ENCODE data around the gene PCDHGA9. TPM values are rescaled to one million over a fixed set of nuclear protein-coding genes. Genes with fewer than 3 reads are reported as not detected.
"Not testable (repeated sequence)": the region's sequence is repeated elsewhere in the genome, so short reads cannot be mapped to it uniquely, and the experiment has no call there.

Gene PCDHGA9
- total RNA-seq, 2 experiments from 2014 or later, result not detected

GRCh38 chr5:141427783-141428426 is 25.3 kb downstream of the PCDHGA9 start:
- DNase-seq, result no peak
- peaks cover 29% of the 10 kb centered on the region for H3K9me3 Mint-ChIP-seq
- peaks cover 11% of the 10 kb centered on the region for H3K4me1 Mint-ChIP-seq
- ChIA-PET CTCF (interaction anchor here (1.8 kb wide), 1 partner anchor 130 kb away, joined by 4 read pairs; no protein-coding TSS in a partner anchor), POLR2A (no interaction called here)
- H3K27ac Mint-ChIP-seq, result no peak overlapping the region
- no peak overlapping the region for H3K4me3 Mint-ChIP-seq
- H3K27me3 Mint-ChIP-seq, result peaks cover 48% of the 10 kb centered on the region
- H3K36me3 Mint-ChIP-seq (ENCODE audit: low read depth), result peaks cover 13% of the 10 kb centered on the region

- POLR2A ChIA-PET, result no interaction called here
Observed at GRCh38 chr5:141430332-141431113, 27.9 kb downstream of the PCDHGA9 start, which contains the start of gene PCDHGA12. TSS of gene PCDHGA12 (plus strand) at chr5:141430507. CDS start at chr5:141430760, 253 bp downstream.

GRCh38 chr5:141431286-141431685 is 28.7 kb downstream of the PCDHGA9 start:
- ChIA-PET CTCF (interaction anchor here (0.7 to 3.3 kb wide), 9 partner anchors 10 to 133 kb away, joined by 3 to 22 read pairs (median 6); partner anchors contain the start of genes PCDHGA10, PCDHGA11, PCDHGB6 and PCDHGB7), POLR2A (no interaction called here)
- Mint-ChIP-seq H3K27me3 (peaks cover 37% of the 10 kb centered on the region), H3K27ac (peak overlapping the region; percentile 80), H3K4me1 (peaks cover 11% of the 10 kb centered on the region), H3K4me3 (peak overlapping the region; percentile 59), H3K36me3 (ENCODE audit: low read depth) (peaks cover 16% of the 10 kb centered on the region), H3K9me3 (peaks cover 31% of the 10 kb centered on the region)
- no peak for DNase-seq

More at GRCh38 chr5:141430332-141431113, 27.9 kb downstream of the PCDHGA9 start, which contains the start of gene PCDHGA12:
- Mint-ChIP-seq H3K27me3 (peaks cover 39% of the 10 kb centered on the region), H3K27ac (peak within 1 kb of the TSS; percentile 80), H3K4me3 (peak within 1 kb of the TSS; percentile 59), H3K9me3 (peaks cover 31% of the 10 kb centered on the region), H3K4me1 (peaks cover 11% of the 10 kb centered on the region), H3K36me3 (ENCODE audit: low read depth) (peaks cover 16% of the 10 kb centered on the region)
- CTCF ChIA-PET, result interaction anchor here (0.6 to 3.3 kb wide), 20 partner anchors 10 to 201 kb away, joined by 3 to 22 read pairs (median 4); partner anchors contain the start of genes PCDHGA10, PCDHGA11, PCDHGB6 and PCDHGB7
- peak; percentile 39 for DNase-seq

GRCh38 chr5:141432308-141432707 is 29.7 kb downstream of the PCDHGA9 start:
- CTCF ChIA-PET, result not testable (repeated sequence)

DNA sequence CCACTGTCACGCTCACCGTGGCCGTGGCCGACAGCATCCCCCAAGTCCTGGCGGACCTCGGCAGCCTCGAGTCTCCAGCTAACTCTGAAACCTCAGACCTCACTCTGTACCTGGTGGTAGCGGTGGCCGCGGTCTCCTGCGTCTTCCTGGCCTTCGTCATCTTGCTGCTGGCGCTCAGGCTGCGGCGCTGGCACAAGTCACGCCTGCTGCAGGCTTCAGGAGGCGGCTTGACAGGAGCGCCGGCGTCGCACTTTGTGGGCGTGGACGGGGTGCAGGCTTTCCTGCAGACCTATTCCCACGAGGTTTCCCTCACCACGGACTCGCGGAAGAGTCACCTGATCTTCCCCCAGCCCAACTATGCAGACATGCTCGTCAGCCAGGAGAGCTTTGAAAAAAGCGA is 30.1 kb downstream of the PCDHGA9 start:
- Mint-ChIP-seq H3K36me3 (ENCODE audit: low read depth) (peaks cover 16% of the 10 kb centered on the region), H3K4me1 (peaks cover 11% of the 10 kb centered on the region), H3K27me3 (peaks cover 37% of the 10 kb centered on the region), H3K9me3 (peaks cover 26% of the 10 kb centered on the region)
- CTCF ChIA-PET, DNase-seq, H3K4me3 Mint-ChIP-seq, H3K27ac Mint-ChIP-seq, POLR2A ChIA-PET: not testable (repeated sequence)

More at GRCh38 chr5:141432308-141432707, 29.7 kb downstream of the PCDHGA9 start:
- Mint-ChIP-seq H3K9me3 (peaks cover 26% of the 10 kb centered on the region), H3K36me3 (ENCODE audit: low read depth) (peaks cover 16% of the 10 kb centered on the region), H3K4me1 (peaks cover 11% of the 10 kb centered on the region), H3K27me3 (peaks cover 37% of the 10 kb centered on the region), H3K4me3 (peak overlapping the region; percentile 59)
- DNase-seq, H3K27ac Mint-ChIP-seq, POLR2A ChIA-PET: not testable (repeated sequence)

DNA sequence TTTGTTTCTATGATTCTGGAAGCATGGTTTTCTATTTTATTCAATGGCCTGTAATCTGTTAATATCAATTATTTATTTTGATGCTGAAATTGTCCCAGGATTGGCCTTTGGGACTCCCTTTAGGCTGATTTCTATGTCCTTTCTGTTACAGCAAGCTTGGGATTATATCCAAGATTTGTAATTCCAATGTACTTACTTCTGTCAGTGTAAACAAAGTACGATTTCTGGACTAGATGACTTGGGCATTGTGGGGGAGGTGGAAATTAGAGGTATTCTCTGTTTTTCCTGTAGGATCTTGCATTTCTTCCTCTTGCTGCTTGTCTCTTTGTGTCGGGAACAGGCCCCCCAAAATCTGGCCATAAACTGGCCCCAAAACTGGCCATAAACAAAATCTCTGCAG is 31.4 kb downstream of the PCDHGA9 start:
- Mint-ChIP-seq H3K4me1 (peaks cover 11% of the 10 kb centered on the region), H3K9me3 (peaks cover 21% of the 10 kb centered on the region), H3K36me3 (ENCODE audit: low read depth) (peaks cover 16% of the 10 kb centered on the region), H3K27ac (no peak overlapping the region), H3K4me3 (no peak overlapping the region), H3K27me3 (peaks cover 33% of the 10 kb centered on the region)
- POLR2A ChIA-PET, result no interaction called here
- CTCF ChIA-PET, result interaction anchor here (0.7 kb wide), 1 partner anchor 158 kb away, joined by 4 read pairs; no protein-coding TSS in a partner anchor
- DNase-seq, result no peak

DNA sequence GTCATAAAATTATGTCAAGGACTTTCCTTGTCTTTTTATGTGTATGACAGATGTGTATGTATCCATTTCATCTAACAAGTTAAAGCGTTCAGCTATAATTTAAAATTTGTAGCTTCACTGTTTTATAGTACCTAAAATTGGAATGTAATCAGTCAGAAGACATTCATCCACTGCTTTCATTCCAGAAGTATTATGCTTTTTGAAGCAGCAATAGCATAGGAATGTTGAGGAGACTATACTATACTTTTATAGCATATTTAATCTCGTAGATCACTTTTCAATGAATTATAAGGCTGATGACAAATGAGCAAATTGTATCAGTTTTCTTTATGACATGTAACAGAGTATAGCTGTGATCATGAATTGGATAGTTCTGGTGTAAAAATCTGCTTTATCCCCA is 34.6 kb downstream of the PCDHGA9 start:
- DNase-seq, result no peak
- Mint-ChIP-seq H3K27ac (no peak overlapping the region), H3K36me3 (ENCODE audit: low read depth) (peaks cover 6% of the 10 kb centered on the region), H3K9me3 (peaks cover 4% of the 10 kb centered on the region), H3K27me3 (peaks cover 13% of the 10 kb centered on the region), H3K4me3 (no peak overlapping the region), H3K4me1 (peaks cover under 1% of the 10 kb centered on the region)
- ChIA-PET POLR2A (no interaction called here), CTCF (no interaction called here)

GRCh38 chr5:141439411-141440141 is 37.0 kb downstream of the PCDHGA9 start:
- Mint-ChIP-seq H3K4me1 (no peaks in the 10 kb centered on the region), H3K36me3 (ENCODE audit: low read depth) (no peaks in the 10 kb centered on the region), H3K27ac (no peak overlapping the region), H3K9me3 (no peaks in the 10 kb centered on the region), H3K4me3 (no peak overlapping the region), H3K27me3 (peaks cover 5% of the 10 kb centered on the region)
- no peak for DNase-seq
- ChIA-PET POLR2A (interaction anchor here (0.7 kb wide), 1 partner anchor 75 kb away, joined by 3 read pairs; no protein-coding TSS in a partner anchor), CTCF (no interaction called here)

GRCh38 chr5:141440341-141440740 is 37.8 kb downstream of the PCDHGA9 start:
- H3K4me1 Mint-ChIP-seq, result no peaks in the 10 kb centered on the region
- no peak overlapping the region for H3K4me3 Mint-ChIP-seq
- POLR2A ChIA-PET, result interaction anchor here (0.7 kb wide), 1 partner anchor 76 kb away, joined by 3 read pairs; no protein-coding TSS in a partner anchor
- H3K9me3 Mint-ChIP-seq, result no peaks in the 10 kb centered on the region
- DNase-seq, result no peak
- CTCF ChIA-PET, result no interaction called here
- peaks cover 4% of the 10 kb centered on the region for H3K27me3 Mint-ChIP-seq
- no peak overlapping the region for H3K27ac Mint-ChIP-seq
- H3K36me3 Mint-ChIP-seq (ENCODE audit: low read depth), result no peaks in the 10 kb centered on the region

DNA sequence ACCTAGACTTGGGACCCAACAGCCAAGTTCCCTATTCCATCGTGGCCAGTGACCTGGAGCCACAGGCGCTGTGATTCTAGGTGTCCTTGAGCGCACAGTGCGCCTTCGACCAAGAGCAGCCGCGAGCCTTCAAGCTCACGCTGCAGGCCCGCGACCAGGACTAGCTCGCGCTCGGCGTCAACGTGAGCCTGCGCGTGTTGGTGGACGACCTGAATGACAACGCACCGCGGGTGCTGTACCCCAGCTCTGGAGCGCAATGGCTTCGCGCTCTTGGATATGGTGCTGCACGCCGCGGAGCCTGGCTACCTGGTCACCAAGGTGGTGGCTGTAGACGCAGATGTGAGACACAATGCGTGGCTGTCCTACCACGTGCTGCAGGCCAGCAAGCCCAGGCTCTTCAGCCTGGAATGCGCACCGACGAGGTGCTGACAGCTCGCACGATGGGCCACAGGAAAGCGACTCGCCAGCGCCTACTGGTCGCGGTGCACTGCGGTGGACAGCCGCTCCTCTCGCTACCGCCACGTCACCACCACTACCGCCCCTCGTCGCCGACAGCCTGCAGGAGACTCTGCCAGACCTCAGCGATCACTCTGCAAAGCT is 39.1 kb downstream of the PCDHGA9 start:
- no peak overlapping the region for H3K4me3 Mint-ChIP-seq
- ChIA-PET POLR2A (no interaction called here), CTCF (no interaction called here)
- DNase-seq, result no peak
- H3K4me1 Mint-ChIP-seq, result no peaks in the 10 kb centered on the region
- H3K27ac Mint-ChIP-seq, result no peak overlapping the region
- H3K27me3 Mint-ChIP-seq, result peaks cover 6% of the 10 kb centered on the region
- no peaks in the 10 kb centered on the region for H3K9me3 Mint-ChIP-seq
- no peaks in the 10 kb centered on the region for H3K36me3 Mint-ChIP-seq (ENCODE audit: low read depth)

Data from activated CD4-positive, alpha-beta T cell treated with anti-CD3 and anti-CD28 coated beads, Interleukin-2, amount 10 ng/mL, durations not matched to agents 7 days and 5 days (primary cell).